Brain microvascular endothelial cell (primary cell): ENCODE data around the gene AKAP8L.
A peak's percentile ranks its signal among the peaks of the same experiment; 100 is the strongest.

Experiments
- DNase-seq: peaks from one replicate; pipeline ENCODE4 v3.0.0-alpha.2; 2020
- H3K27ac ChIP-seq: fragments of 250-450 bp; sonication (Bioruptor Pico); 2 replicates; pipeline ENCODE4 v1.5.1; 2020; ENCODE audit warnings: mild to moderate bottlenecking, moderate library complexity
- H3K27me3 ChIP-seq: fragments of 250-450 bp; sonication (Bioruptor Pico); replicated peaks from 2 replicates; pipeline ENCODE4 v1.5.1; 2020; ENCODE audit warnings: mild to moderate bottlenecking
- H3K36me3 ChIP-seq: fragments of 250-450 bp; sonication (Bioruptor Pico); replicated peaks from 2 replicates; pipeline ENCODE4 v1.5.1; 2020; ENCODE audit warnings: mild to moderate bottlenecking
- H3K4me3 ChIP-seq: 2 replicates; pipeline ENCODE4 v1.5.1; 2011; ENCODE audit warnings: low read depth, mild to moderate bottlenecking, control low read depth, low read length, moderate library complexity
- in situ Hi-C: cut with HindIII; loops from 2 replicates; pipeline ENCODE4 v1.10.0; 2017; ENCODE audit warnings: low sequenced_read_pairs, low pct_ligation_motif_present
- TF ChIP-seq, protein P1 (sequence below): IDR thresholded peaks from 2 replicates; pipeline ENCODE4 v1.5.1; 2011; ENCODE audit warnings: low read depth, mild to moderate bottlenecking, moderate library complexity, low read length, control low read depth, inconsistent platforms; ENCODE audit errors: missing control alignments

The AKAP8L gene

DNA sequence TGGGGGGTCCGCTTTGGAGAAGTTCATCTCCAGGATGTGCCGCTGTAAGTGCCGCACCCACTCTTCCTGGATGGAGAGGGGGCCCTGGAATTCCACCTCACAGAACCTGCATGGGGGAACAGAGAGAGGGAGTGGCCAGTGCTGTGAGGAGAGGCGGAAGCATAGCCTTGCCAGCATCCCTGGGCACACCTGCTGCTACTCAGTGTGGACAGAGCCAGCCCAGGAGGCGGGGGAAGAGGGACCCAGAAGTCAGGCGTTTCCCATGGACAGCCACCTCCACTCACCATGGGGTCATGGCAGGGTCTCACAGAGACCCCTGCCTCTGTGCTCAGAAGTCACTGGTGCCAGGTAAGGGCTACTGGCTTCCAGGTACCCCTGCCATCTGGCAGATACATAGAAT is 4.3 kb upstream of the AKAP8L start:
- in situ Hi-C loops: no loop called here
- no peak for DNase-seq
- no peaks in the 10 kb centered on the region for H3K27me3 ChIP-seq
- TF ChIP-seq, protein P1, sequence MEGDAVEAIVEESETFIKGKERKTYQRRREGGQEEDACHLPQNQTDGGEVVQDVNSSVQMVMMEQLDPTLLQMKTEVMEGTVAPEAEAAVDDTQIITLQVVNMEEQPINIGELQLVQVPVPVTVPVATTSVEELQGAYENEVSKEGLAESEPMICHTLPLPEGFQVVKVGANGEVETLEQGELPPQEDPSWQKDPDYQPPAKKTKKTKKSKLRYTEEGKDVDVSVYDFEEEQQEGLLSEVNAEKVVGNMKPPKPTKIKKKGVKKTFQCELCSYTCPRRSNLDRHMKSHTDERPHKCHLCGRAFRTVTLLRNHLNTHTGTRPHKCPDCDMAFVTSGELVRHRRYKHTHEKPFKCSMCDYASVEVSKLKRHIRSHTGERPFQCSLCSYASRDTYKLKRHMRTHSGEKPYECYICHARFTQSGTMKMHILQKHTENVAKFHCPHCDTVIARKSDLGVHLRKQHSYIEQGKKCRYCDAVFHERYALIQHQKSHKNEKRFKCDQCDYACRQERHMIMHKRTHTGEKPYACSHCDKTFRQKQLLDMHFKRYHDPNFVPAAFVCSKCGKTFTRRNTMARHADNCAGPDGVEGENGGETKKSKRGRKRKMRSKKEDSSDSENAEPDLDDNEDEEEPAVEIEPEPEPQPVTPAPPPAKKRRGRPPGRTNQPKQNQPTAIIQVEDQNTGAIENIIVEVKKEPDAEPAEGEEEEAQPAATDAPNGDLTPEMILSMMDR: no peak
- H3K27ac ChIP-seq: no peak overlapping the region
- no peak overlapping the region for H3K4me3 ChIP-seq
- peaks cover 46% of the 10 kb centered on the region for H3K36me3 ChIP-seq

DNA sequence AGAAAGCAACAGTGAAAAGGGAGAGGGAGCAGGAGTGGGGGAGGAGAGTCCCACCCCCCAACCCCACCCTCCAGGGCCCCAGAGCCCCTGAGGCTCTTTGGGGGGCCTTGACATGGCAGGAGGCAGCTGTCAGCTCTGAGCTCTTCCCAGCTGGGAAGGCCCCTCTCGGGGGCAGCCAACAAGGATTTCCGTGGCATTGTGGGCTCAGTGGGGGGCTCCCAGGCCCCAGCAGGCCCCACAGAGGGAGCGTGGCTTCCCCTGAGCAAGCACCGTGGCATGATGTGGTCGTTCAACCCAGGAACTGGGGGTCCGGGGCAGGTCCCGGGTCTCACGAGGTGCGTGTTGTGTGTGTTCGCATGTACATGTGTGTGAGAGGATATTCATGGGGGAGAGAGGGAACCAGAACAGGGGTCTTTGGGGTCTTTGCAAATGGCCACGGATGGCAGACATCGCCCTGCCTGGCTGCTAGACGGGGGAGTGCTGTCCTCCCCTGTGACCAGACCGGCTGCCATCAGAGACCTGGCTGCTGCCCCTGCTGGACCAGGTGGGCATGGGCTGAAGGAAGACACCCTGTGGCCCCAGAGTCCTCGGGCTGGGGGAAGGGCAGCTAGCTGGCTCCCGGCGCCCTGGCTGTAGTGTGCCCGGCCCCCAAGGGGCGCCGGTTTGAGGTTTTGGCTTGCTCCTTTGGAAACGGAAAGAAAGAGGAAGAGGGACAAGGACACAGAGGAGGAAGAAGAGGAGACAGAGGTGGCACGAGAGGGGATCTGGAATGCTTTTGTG is 3.7 kb upstream of the AKAP8L start:
- TF ChIP-seq, protein P1: no peak
- no peak for DNase-seq
- Histone ChIP-seq H3K27me3 (no peaks in the 10 kb centered on the region), H3K27ac (no peak overlapping the region), H3K4me3 (no peak overlapping the region), H3K36me3 (peaks cover 42% of the 10 kb centered on the region)
- in situ Hi-C loops: no loop called here

DNA sequence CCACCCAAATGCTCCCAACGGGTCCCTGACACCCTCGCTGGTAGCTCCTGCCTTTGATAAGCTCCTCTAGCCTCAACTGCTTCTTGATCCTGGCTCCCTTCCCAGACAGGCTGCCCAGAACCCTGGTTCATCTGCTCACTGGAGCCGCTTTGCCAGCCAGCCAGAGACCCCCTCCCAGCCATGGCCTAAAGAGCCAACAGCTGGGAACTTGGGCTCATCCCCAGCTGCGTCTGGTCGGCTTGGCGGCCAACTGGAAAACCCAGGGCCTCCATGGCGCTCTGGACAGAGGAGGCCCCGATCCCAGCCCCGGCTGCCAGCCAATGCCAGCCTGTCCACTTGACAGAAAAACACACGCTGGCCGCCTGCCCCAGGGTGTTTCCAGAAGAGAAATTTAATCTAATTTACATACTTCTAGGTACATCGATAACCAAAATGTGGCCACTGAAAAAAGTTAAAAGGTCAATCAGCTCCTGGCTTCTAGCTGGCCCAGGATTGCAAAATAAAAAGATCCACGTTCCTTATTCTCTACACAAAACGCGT is 3.0 kb upstream of the AKAP8L start:
- H3K4me3 ChIP-seq: no peak overlapping the region
- H3K36me3 ChIP-seq: peaks cover 36% of the 10 kb centered on the region
- TF ChIP-seq, protein P1: no peak
- DNase-seq: no peak
- no peaks in the 10 kb centered on the region for H3K27me3 ChIP-seq
- H3K27ac ChIP-seq: no peak overlapping the region
- in situ Hi-C loops: no loop called here

GRCh38 chr19:15421136-15421695 is 2.4 kb upstream of the AKAP8L start:
- H3K27ac ChIP-seq: no peak overlapping the region
- H3K4me3 ChIP-seq: no peak overlapping the region
- TF ChIP-seq, protein P1: no peak
- no peak for DNase-seq
- no peaks in the 10 kb centered on the region for H3K27me3 ChIP-seq
- H3K36me3 ChIP-seq: peaks cover 31% of the 10 kb centered on the region
- in situ Hi-C loops: no loop called here

DNA sequence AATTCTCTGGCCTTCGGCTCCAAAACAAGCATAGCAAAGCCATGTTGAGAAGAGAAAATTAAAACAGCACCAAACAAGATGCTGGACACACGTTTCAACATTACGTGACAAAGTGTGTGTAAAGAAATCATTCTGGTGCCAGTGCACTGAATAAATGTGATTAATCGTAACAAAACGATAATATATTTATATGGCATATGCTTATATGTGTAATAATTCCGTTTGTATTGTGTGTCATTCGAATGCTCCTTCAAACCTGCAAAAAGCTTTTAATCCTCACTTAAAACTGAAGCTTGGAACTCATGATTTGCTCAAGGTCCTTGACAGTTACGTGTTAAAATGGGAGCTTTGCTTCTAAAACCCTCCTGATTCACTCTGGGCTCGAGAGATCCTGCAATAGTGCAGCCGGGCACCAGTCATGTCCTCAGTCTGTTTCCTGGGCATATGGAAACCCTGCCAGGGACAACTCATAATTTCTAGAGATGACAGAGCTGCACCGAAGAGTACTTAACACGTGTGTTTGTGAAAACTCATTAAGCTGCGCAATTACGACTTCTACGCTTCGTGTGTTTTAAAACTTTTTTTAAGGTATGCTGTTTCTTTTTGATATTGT is 731 bp upstream of the AKAP8L start:
- peaks cover 23% of the 10 kb centered on the region for H3K36me3 ChIP-seq
- peak overlapping the region; percentile 51 for H3K4me3 ChIP-seq
- TF ChIP-seq, protein P1: no peak
- H3K27ac ChIP-seq: no peak overlapping the region
- DNase-seq: no peak
- no peaks in the 10 kb centered on the region for H3K27me3 ChIP-seq
- in situ Hi-C loops: no loop called here
